Caco-2 (cell line): ENCODE measurements around the gene PLXNA2. TPM values are rescaled to one million over a fixed set of nuclear protein-coding genes. Genes with fewer than 3 reads are reported as not detected.

Experiments used
- BruUV-seq: library from RNA; stranded (reverse); fragments of 400-500 nt; replicated peaks from 2 replicates; lab custom pipeline; 2021; lab: Mats Ljungman, UMichigan
- CTCF ChIA-PET: fragments of 300-600 bp; sonication (Branson Sonifier 250); formaldehyde crosslinking; loops from one replicate; lab custom pipeline; 2022; ENCODE audit warnings: antibody characterized with exemption; lab: Charles Lee
- POLR2A ChIA-PET: fragments of 300-600 bp; sonication (Branson Sonifier 250); formaldehyde crosslinking; loops from one replicate; lab custom pipeline; 2022; ENCODE audit warnings: antibody characterized with exemption; lab: Charles Lee
- DNase-seq, 2 experiments: peaks; one replicate each; pipeline versions ENCODE4 v3.0.0 to v3.0.0-alpha.2; 2020 to 2022
- H3K27me3 ChIP-seq: replicated peaks from 2 replicates; pipeline ENCODE4 v1.6.0; 2011; ENCODE audit warnings: low read length; ENCODE audit not compliant: control insufficient read depth, insufficient read depth
- H3K36me3 ChIP-seq: 2 replicates; pipeline ENCODE4 v1.5.1; 2011; ENCODE audit warnings: low read length; ENCODE audit not compliant: control insufficient read depth, insufficient read depth
- H3K4me1 ChIP-seq: fragments of 250-450 bp; sonication (Bioruptor Pico); 2 replicates; pipeline ENCODE4 v1.5.1; 2020; ENCODE audit warnings: mild to moderate bottlenecking
- H3K4me3 ChIP-seq: 2 replicates; pipeline ENCODE4 v1.5.1; 2011; ENCODE audit warnings: low read depth, mild to moderate bottlenecking, control low read depth, low read length
- H3K9me3 ChIP-seq: fragments of 250-450 bp; sonication (Bioruptor Pico); 2 replicates; pipeline ENCODE4 v1.5.1; 2020; ENCODE audit warnings: mild to moderate bottlenecking, moderate library complexity
- H3K27ac Mint-ChIP-seq: one replicate; pipeline ENCODE4 v1.8.0; 2022; ENCODE audit warnings: mixed read lengths; ENCODE audit not compliant: unreplicated experiment
- H3K27me3 Mint-ChIP-seq: one replicate; pipeline ENCODE4 v1.8.0; 2022; ENCODE audit warnings: mixed read lengths; ENCODE audit not compliant: insufficient read depth, unreplicated experiment
- H3K36me3 Mint-ChIP-seq: one replicate; pipeline ENCODE4 v1.8.0; 2022; ENCODE audit warnings: mild to moderate bottlenecking, mixed read lengths; ENCODE audit not compliant: insufficient read depth, unreplicated experiment
- H3K4me1 Mint-ChIP-seq: one replicate; pipeline ENCODE4 v1.8.0; 2022; ENCODE audit warnings: low read depth, mixed read lengths; ENCODE audit not compliant: unreplicated experiment
- H3K4me3 Mint-ChIP-seq: one replicate; pipeline ENCODE4 v1.8.0; 2022; ENCODE audit warnings: mild to moderate bottlenecking, moderate library complexity, mixed read lengths; ENCODE audit not compliant: unreplicated experiment
- H3K9me3 Mint-ChIP-seq: one replicate; pipeline ENCODE4 v1.8.0; 2022; ENCODE audit warnings: mixed read lengths; ENCODE audit not compliant: unreplicated experiment
- intact Hi-C: fragments of 100-400 bp; cut with micrococcal nuclease; formaldehyde crosslinking; loops from one replicate; pipeline ENCODE4 v1.10.0; 2022; ENCODE audit not compliant: unreplicated experiment
- total RNA-seq: library from RNA; stranded (reverse); gene quantifications from 2 replicates; pipeline ENCODE4 v1.2.3, GENCODE V29; 2022
- TF ChIP-seq, protein P1 (sequence below), 2 experiments: fragments of 200-600 bp in 1 of 2; IDR thresholded peaks; 1 replicate in 1 of 2; 2 replicates in 1 of 2; pipeline versions ENCODE4 v1.5.1 to v1.8.0; 2011 to 2022; ENCODE audit warnings: antibody characterized with exemption in 1 of 2, control low read depth in 1 of 2, inconsistent platforms in 1 of 2, low read depth in 1 of 2, low read length in 1 of 2, mild to moderate bottlenecking in 1 of 2, moderate library complexity in 1 of 2; ENCODE audit not compliant: insufficient read depth in 1 of 2, severe bottlenecking in 1 of 2, unreplicated experiment in 1 of 2

Gene PLXNA2
- total RNA-seq, 1 experiment from 2014 or later = 3.2 TPM

DNA sequence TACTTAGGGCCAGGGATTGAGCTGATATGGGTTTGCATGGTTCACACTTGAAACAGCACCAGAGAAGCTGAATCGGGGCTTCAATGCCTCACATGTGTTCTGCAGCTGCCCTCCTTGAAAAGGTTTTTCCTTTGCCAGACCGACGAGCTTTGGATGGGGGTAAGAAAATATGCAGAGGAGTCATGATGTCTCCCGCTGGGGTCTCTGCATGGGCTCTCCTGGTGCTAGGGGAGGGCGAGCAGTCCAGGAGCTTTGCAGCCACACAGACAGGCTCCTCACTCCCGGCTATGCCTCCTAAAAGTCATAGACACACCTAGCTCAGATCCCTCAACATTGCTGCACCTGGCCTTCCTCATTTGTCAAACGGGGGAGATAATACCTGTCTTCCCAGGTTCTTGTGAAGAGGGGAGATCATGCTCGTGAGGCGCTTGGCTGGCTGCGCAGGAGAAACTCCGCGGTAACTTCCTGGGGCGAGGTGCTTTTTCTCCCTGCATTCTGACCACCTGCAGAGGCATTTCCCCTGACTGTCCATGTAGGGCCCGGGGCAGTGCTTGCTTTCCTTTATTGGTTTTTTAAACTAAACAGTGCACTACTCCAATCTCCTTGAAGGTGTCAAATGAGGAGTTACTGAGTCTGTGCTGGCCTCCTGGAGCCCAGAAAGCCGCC is 112.4 kb downstream of the PLXNA2 start:
- Mint-ChIP-seq H3K9me3 (no peaks in the 10 kb centered on the region), H3K4me1 (peaks cover 18% of the 10 kb centered on the region), H3K4me3 (peak overlapping the region; percentile 59), H3K36me3 (no peaks in the 10 kb centered on the region), H3K27ac (no peak overlapping the region), H3K27me3 (no peaks in the 10 kb centered on the region)
- ChIA-PET POLR2A (interaction anchor here (0.8 kb wide), 1 partner anchor 46 kb away, joined by 5 read pairs; no protein-coding TSS in a partner anchor), CTCF (interaction anchor here (0.8 to 2.6 kb wide), 18 partner anchors 9 to 134 kb away, joined by 3 to 46 read pairs (median 6); partner anchors contain the start of gene PLXNA2)
- BruUV-seq = no TSS peak
- TF ChIP-seq, protein P1, sequence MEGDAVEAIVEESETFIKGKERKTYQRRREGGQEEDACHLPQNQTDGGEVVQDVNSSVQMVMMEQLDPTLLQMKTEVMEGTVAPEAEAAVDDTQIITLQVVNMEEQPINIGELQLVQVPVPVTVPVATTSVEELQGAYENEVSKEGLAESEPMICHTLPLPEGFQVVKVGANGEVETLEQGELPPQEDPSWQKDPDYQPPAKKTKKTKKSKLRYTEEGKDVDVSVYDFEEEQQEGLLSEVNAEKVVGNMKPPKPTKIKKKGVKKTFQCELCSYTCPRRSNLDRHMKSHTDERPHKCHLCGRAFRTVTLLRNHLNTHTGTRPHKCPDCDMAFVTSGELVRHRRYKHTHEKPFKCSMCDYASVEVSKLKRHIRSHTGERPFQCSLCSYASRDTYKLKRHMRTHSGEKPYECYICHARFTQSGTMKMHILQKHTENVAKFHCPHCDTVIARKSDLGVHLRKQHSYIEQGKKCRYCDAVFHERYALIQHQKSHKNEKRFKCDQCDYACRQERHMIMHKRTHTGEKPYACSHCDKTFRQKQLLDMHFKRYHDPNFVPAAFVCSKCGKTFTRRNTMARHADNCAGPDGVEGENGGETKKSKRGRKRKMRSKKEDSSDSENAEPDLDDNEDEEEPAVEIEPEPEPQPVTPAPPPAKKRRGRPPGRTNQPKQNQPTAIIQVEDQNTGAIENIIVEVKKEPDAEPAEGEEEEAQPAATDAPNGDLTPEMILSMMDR (IDR thresholded peaks at IDR 0.05; ENCODE audit: insufficient read depth in 1 of 2, low read depth in 1 of 2, low read length in 1 of 2, severe bottlenecking in 1 of 2, unreplicated experiment in 1 of 2) = no peak
- H3K36me3 ChIP-seq = no peaks in the 10 kb centered on the region
- intact Hi-C loops = loop anchor here (1.0 kb wide), 4 partner anchors 23 to 114 kb away; no protein-coding TSS in a partner anchor
- no peaks in the 10 kb centered on the region for H3K27me3 ChIP-seq
- H3K9me3 ChIP-seq = no peaks in the 10 kb centered on the region
- DNase-seq = no peak
- H3K4me1 ChIP-seq = peaks cover 19% of the 10 kb centered on the region
- H3K4me3 ChIP-seq = no peak overlapping the region

DNA sequence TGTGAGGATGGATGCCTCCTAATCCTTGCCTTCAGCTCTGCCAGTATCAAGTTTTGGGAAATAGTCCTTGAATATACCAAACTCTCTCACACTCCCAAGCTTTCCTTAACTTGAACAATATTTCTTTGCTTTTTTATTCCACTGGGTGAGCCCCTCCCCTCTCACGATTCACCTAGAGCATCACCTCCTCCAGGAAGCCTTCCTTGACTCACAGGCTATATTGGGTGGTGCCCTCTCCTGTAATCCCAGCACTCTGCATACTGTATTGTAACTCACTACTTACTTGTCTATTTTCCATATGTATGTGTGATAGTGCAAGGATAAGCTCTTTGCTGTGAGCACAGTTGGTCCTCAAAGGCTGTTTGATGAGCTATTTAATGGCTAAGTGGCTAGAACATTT is 114.7 kb downstream of the PLXNA2 start:
- no peak overlapping the region for H3K27ac Mint-ChIP-seq
- no peaks in the 10 kb centered on the region for H3K36me3 Mint-ChIP-seq
- Histone ChIP-seq H3K4me1 (peaks cover 13% of the 10 kb centered on the region), H3K4me3 (no peak overlapping the region), H3K27me3 (no peaks in the 10 kb centered on the region), H3K36me3 (no peaks in the 10 kb centered on the region), H3K9me3 (no peaks in the 10 kb centered on the region)
- peaks cover 14% of the 10 kb centered on the region for H3K4me1 Mint-ChIP-seq
- no peaks in the 10 kb centered on the region for H3K9me3 Mint-ChIP-seq
- TF ChIP-seq, protein P1 (IDR thresholded peaks at IDR 0.05; ENCODE audit: insufficient read depth in 1 of 2, low read depth in 1 of 2, low read length in 1 of 2, severe bottlenecking in 1 of 2, unreplicated experiment in 1 of 2) = no peak
- intact Hi-C loops = no loop called here
- no peak overlapping the region for H3K4me3 Mint-ChIP-seq
- no peaks in the 10 kb centered on the region for H3K27me3 Mint-ChIP-seq
- BruUV-seq = no TSS peak
- POLR2A ChIA-PET = no interaction called here
- CTCF ChIA-PET = interaction anchor here (0.6 kb wide), 1 partner anchor 61 kb away, joined by 4 read pairs; no protein-coding TSS in a partner anchor
- DNase-seq = no peak

DNA sequence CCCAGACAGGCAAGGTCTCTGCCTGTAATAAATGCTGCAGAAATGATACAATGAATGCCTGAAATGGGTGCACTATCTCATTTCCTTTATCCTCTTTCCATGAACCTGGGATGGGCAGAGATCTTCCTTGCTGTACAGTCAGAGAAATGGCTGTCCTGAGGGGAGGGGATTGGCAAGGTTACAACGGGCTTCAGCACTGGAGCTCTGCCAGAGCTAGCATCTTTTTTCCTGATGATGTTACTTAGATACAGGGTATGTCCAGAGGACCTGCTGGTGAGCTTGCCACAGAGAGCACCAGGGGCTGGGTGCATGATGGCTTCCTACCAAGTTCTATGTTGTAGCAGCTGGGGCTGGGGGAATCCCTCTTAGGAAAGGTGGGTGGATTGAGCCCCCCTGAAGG is 115.1 kb downstream of the PLXNA2 start:
- TF ChIP-seq, protein P1 (IDR thresholded peaks at IDR 0.05; ENCODE audit: insufficient read depth in 1 of 2, low read depth in 1 of 2, low read length in 1 of 2, severe bottlenecking in 1 of 2, unreplicated experiment in 1 of 2) = no peak
- no peak overlapping the region for H3K4me3 ChIP-seq
- intact Hi-C loops = no loop called here
- no TSS peak for BruUV-seq
- no peaks in the 10 kb centered on the region for H3K36me3 ChIP-seq
- H3K27me3 ChIP-seq = no peaks in the 10 kb centered on the region
- CTCF ChIA-PET = no interaction called here
- H3K4me1 ChIP-seq = peaks cover 13% of the 10 kb centered on the region
- Mint-ChIP-seq H3K27ac (no peak overlapping the region), H3K4me3 (no peak overlapping the region), H3K9me3 (no peaks in the 10 kb centered on the region), H3K4me1 (peaks cover 13% of the 10 kb centered on the region), H3K27me3 (no peaks in the 10 kb centered on the region), H3K36me3 (no peaks in the 10 kb centered on the region)
- DNase-seq = no peak
- H3K9me3 ChIP-seq = no peaks in the 10 kb centered on the region
- POLR2A ChIA-PET = no interaction called here
